SK-N-MC (cell line): Measurements from ENCODE around the gene TAAR9.

Experiments used
- DNase-seq: peaks from one replicate; pipeline ENCODE4 v3.0.0-alpha.2; 2011; ENCODE audit warnings: low read depth, low spot score
- H3K27ac ChIP-seq: fragments of 200-600 bp; sonication (generic); 2 replicates; pipeline ENCODE4 v1.5.1; 2016; ENCODE audit warnings: mixed run types
- H3K36me3 ChIP-seq: fragments of 200-600 bp; sonication (generic); 2 replicates; pipeline ENCODE4 v1.6.1; 2017; ENCODE audit warnings: antibody characterized with exemption, low read length, mixed read lengths; ENCODE audit not compliant: insufficient read depth
- H3K4me3 ChIP-seq: fragments of 200-600 bp; sonication (generic); 2 replicates; pipeline ENCODE4 v1.5.1; 2016
- H3K9ac ChIP-seq: fragments of 200-600 bp; sonication (generic); 2 replicates; pipeline ENCODE4 v1.8.0; 2017; ENCODE audit warnings: mixed run types, mixed read lengths; ENCODE audit not compliant: insufficient read length
- H3K9me3 ChIP-seq: fragments of 200-600 bp; sonication (generic); 2 replicates; pipeline ENCODE4 v1.6.1; 2017; ENCODE audit warnings: low read depth, mild to moderate bottlenecking, antibody characterized with exemption, low read length, moderate library complexity, mixed read lengths
- EZH2 ChIP-seq: fragments of 200-600 bp; sonication (generic); IDR thresholded peaks from one replicate; pipeline ENCODE4 v1.6.1; 2017; ENCODE audit warnings: antibody characterized with exemption
- FOXP2 ChIP-seq: optimal IDR thresholded peaks from 2 replicates; pipeline ENCODE3; 2011; ENCODE audit warnings: mild to moderate bottlenecking, moderate library complexity; ENCODE audit not compliant: insufficient read depth; ENCODE audit errors: extremely low read length, control extremely low read depth
- POLR2AphosphoS5 ChIP-seq: IDR thresholded peaks from 2 replicates; pipeline ENCODE4 v1.6.1; 2012; ENCODE audit warnings: mild to moderate bottlenecking, low read depth, low read length, borderline replicate concordance

Gene TAAR9

GRCh38 chr6:132537977-132538376 is at the start of gene TAAR9:
TSS of gene TAAR9 (plus strand) at chr6:132538277. CDS start at chr6:132538290, 13 bp downstream.
- H3K36me3 ChIP-seq = no peaks in the 10 kb centered on the region
- no peaks in the 10 kb centered on the region for H3K9me3 ChIP-seq
- H3K9ac ChIP-seq = no peak within 1 kb of the TSS
- no peak within 1 kb of the TSS for H3K27ac ChIP-seq
- TF ChIP-seq FOXP2 (no peak), EZH2 (no peak), POLR2AphosphoS5 (no peak)
- no peak for DNase-seq
- no peak within 1 kb of the TSS for H3K4me3 ChIP-seq

- Histone ChIP-seq H3K9me3 (no peaks in the 10 kb centered on the region), H3K9ac (no peak overlapping the region), H3K36me3 (peaks cover 18% of the 10 kb centered on the region), H3K4me3 (no peak overlapping the region), H3K27ac (no peak overlapping the region)
- TF ChIP-seq FOXP2 = no peak
- no peak for TF ChIP-seq EZH2
- no peak for TF ChIP-seq POLR2AphosphoS5
- no peak for DNase-seq
Measured at GRCh38 chr6:132489376-132489775, 48.7 kb upstream of the TAAR9 start.

- no peak for TF ChIP-seq EZH2
- TF ChIP-seq FOXP2 = no peak
- TF ChIP-seq POLR2AphosphoS5 = no peak
- Histone ChIP-seq H3K9ac (no peak overlapping the region), H3K4me3 (no peak overlapping the region), H3K36me3 (peaks cover 20% of the 10 kb centered on the region), H3K27ac (no peak overlapping the region), H3K9me3 (no peaks in the 10 kb centered on the region)
- DNase-seq = no peak
Measured at GRCh38 chr6:132490024-132490423, 48.1 kb upstream of the TAAR9 start.

- peak overlapping the region; percentile 68; the same call in 1 of the 2 replicates for H3K27ac ChIP-seq
- peaks cover 20% of the 10 kb centered on the region for H3K36me3 ChIP-seq
- peak overlapping the region; percentile 26; the same call in 1 of the 2 replicates for H3K4me3 ChIP-seq
- TF ChIP-seq EZH2 (no peak), FOXP2 (no peak), POLR2AphosphoS5 (no peak)
- H3K9ac ChIP-seq = no peak overlapping the region
- H3K9me3 ChIP-seq = no peaks in the 10 kb centered on the region
- DNase-seq = no peak
Measured at GRCh38 chr6:132490478-132491204, 47.4 kb upstream of the TAAR9 start.

GRCh38 chr6:132491303-132491702 is 46.8 kb upstream of the TAAR9 start:
- Histone ChIP-seq H3K9me3 (no peaks in the 10 kb centered on the region), H3K4me3 (0 out of 2 replicates have a peak overlapping the region, but pooled peaks have one; percentile 23), H3K36me3 (peaks cover 20% of the 10 kb centered on the region), H3K9ac (no peak overlapping the region), H3K27ac (peak overlapping the region; percentile 68; the same call in 1 of the 2 replicates)
- DNase-seq = no peak
- TF ChIP-seq EZH2 (no peak), POLR2AphosphoS5 (no peak), FOXP2 (no peak)

GRCh38 chr6:132491881-132492280 is 46.2 kb upstream of the TAAR9 start:
- H3K36me3 ChIP-seq = peaks cover 21% of the 10 kb centered on the region
- H3K9ac ChIP-seq = no peak overlapping the region
- no peak overlapping the region for H3K4me3 ChIP-seq
- TF ChIP-seq FOXP2 (no peak), POLR2AphosphoS5 (no peak), EZH2 (no peak)
- no peak overlapping the region for H3K27ac ChIP-seq
- H3K9me3 ChIP-seq = no peaks in the 10 kb centered on the region
- no peak for DNase-seq

GRCh38 chr6:132494954-132495353 is 43.1 kb upstream of the TAAR9 start:
- H3K27ac ChIP-seq = peak overlapping the region; percentile 60
- no peaks in the 10 kb centered on the region for H3K9me3 ChIP-seq
- TF ChIP-seq POLR2AphosphoS5 (no peak), FOXP2 (no peak), EZH2 (no peak)
- DNase-seq = no peak
- peak overlapping the region; percentile 17 for H3K9ac ChIP-seq
- H3K36me3 ChIP-seq = peaks cover 29% of the 10 kb centered on the region; the same call in 1 of the 2 replicates
- peak overlapping the region; percentile 43; the same call in 1 of the 2 replicates for H3K4me3 ChIP-seq

- Histone ChIP-seq H3K4me3 (peak overlapping the region; percentile 43), H3K27ac (peak overlapping the region; percentile 60), H3K9ac (peak overlapping the region; percentile 17), H3K36me3 (peaks cover 29% of the 10 kb centered on the region; the same call in 1 of the 2 replicates), H3K9me3 (no peaks in the 10 kb centered on the region)
- TF ChIP-seq FOXP2 (no peak), EZH2 (no peak)
- no peak for DNase-seq
Measured at GRCh38 chr6:132495604-132496079, 42.4 kb upstream of the TAAR9 start.

- Histone ChIP-seq H3K9ac (no peak overlapping the region), H3K9me3 (no peaks in the 10 kb centered on the region)
Measured at GRCh38 chr6:132496519-132497180, 41.4 kb upstream of the TAAR9 start.

More at GRCh38 chr6:132496519-132497180, 41.4 kb upstream of the TAAR9 start:
- Histone ChIP-seq H3K4me3 (no peak overlapping the region), H3K27ac (peak overlapping the region; percentile 60), H3K36me3 (peaks cover 32% of the 10 kb centered on the region)
- DNase-seq = no peak
- TF ChIP-seq EZH2 = no peak
- TF ChIP-seq POLR2AphosphoS5 = no peak
- TF ChIP-seq FOXP2 = no peak
